ENCODE results near the gene CNTNAP2. TPM values are rescaled to one million over a fixed set of nuclear protein-coding genes. Genes with fewer than 3 reads are reported as not detected.

The CNTNAP2 gene
- total RNA-seq, 4 donors from 2014 or later: 0.25 to 0.89 (median 0.30) TPM; not detected in 1

DNA sequence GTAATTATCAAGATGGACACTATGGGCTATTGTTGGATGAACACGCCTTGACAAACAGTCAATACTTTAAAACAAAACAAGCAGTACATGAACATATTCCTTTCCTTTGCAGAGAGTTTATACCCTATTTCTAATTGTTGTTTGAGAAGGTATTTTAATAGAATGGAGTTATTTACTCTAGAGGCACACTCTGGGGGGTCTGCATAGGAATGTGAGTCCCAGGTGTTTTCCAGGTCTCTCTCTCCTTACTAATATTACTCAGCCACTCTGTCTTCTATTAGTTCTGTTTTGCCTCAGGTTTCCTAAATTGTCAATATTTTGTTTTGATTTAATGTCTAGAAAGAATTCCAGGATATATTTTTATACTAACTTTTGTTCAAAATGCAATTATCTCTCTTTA, 1091.4 kb downstream of the CNTNAP2 start:
- WGBS: 92% methylated on average over 1 of the region's 1 CpG
- no peak for DNase-seq (ENCODE audit: low spot score in 2 of 2)
- no peaks in the 10 kb centered on the region for H3K27me3 ChIP-seq

DNA sequence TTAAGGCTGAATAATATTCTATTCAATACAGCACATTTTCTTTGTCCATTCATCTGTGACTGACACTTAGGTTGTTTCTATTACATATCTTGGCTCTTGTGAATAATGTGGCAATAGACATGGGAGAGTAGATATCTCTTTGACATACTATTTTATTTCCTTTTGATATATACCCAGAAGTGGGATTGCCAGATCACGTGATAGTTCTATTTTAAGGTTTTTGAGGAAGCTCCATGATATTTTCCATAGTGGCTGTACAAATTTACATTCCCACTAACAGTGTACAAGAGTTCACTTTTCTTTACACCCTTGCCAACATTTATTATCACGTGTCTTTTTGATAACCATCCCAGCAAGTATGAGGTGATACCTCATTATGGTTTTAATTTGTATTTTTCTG, 1114.7 kb downstream of the CNTNAP2 start:
- no peak for DNase-seq (ENCODE audit: low spot score in 2 of 2)
- Histone ChIP-seq H3K9me3 (no peaks in the 10 kb centered on the region), H3K4me1 (no peaks in the 10 kb centered on the region), H3K27ac (no peak overlapping the region), H3K36me3 (no peaks in the 10 kb centered on the region), H3K4me3 (no peak overlapping the region), H3K27me3 (no peaks in the 10 kb centered on the region)
- no peak for TF ChIP-seq POLR2A (IDR thresholded peaks at IDR 0.05)
- no peak for TF ChIP-seq EP300 (IDR thresholded peaks at IDR 0.05)
- TF ChIP-seq, protein P1, sequence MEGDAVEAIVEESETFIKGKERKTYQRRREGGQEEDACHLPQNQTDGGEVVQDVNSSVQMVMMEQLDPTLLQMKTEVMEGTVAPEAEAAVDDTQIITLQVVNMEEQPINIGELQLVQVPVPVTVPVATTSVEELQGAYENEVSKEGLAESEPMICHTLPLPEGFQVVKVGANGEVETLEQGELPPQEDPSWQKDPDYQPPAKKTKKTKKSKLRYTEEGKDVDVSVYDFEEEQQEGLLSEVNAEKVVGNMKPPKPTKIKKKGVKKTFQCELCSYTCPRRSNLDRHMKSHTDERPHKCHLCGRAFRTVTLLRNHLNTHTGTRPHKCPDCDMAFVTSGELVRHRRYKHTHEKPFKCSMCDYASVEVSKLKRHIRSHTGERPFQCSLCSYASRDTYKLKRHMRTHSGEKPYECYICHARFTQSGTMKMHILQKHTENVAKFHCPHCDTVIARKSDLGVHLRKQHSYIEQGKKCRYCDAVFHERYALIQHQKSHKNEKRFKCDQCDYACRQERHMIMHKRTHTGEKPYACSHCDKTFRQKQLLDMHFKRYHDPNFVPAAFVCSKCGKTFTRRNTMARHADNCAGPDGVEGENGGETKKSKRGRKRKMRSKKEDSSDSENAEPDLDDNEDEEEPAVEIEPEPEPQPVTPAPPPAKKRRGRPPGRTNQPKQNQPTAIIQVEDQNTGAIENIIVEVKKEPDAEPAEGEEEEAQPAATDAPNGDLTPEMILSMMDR (IDR thresholded peaks at IDR 0.05): no peak
- no peak for TF ChIP-seq POLR2AphosphoS5 (IDR thresholded peaks at IDR 0.05)
- WGBS: 83% methylated on average over 2 of the region's 2 CpGs

More for the DNA sequence above, 1091.4 kb downstream of the CNTNAP2 start:
- H3K4me1 ChIP-seq: no peaks in the 10 kb centered on the region
- no peak overlapping the region for H3K4me3 ChIP-seq
- H3K9me3 ChIP-seq: no peaks in the 10 kb centered on the region
- TF ChIP-seq EP300 (IDR thresholded peaks at IDR 0.05) (no peak), POLR2AphosphoS5 (IDR thresholded peaks at IDR 0.05) (no peak), POLR2A (IDR thresholded peaks at IDR 0.05) (no peak)
- TF ChIP-seq, protein P1 (IDR thresholded peaks at IDR 0.05): no peak
- H3K36me3 ChIP-seq: no peaks in the 10 kb centered on the region
- no peak overlapping the region for H3K27ac ChIP-seq

DNA sequence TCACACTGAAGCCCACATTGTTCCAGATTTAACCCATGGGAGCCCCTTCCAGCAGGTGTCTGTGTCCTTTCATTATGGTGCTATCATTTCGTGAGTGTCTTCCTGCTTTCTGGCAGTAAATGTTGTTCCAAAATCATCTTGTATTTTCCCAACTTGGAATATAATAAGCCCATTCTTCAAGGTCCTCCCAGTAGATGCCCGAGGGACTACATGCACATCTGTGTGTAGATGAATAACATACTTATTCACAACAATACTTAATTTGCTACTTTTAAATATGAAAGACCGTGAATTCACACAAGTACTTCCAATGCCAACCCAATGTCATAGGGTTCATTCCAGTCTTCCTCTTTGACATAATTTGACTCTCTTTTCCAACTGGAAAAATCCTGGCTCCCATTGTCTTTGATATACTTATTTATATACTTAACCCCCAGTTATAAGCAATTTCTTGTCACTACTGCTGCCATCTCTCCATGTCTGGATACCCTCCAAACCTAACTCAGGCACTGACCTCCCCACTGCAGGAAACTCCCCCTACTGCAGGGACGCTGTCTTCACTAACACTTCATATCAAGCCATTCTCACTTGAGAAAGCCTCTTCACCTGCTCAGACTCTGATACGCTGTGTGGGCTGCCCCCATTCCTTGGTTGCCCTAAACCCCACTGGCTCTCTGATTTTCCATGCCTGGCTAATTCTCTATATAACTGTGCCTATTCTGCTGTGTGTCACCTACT, 1119.2 kb downstream of the CNTNAP2 start:
- H3K36me3 ChIP-seq: no peaks in the 10 kb centered on the region
- H3K27me3 ChIP-seq: no peaks in the 10 kb centered on the region
- H3K4me1 ChIP-seq: no peaks in the 10 kb centered on the region
- TF ChIP-seq, protein P1 (IDR thresholded peaks at IDR 0.05): no peak
- no peak for TF ChIP-seq EP300 (IDR thresholded peaks at IDR 0.05)
- no peak for TF ChIP-seq POLR2AphosphoS5 (IDR thresholded peaks at IDR 0.05)
- no peak for TF ChIP-seq POLR2A (IDR thresholded peaks at IDR 0.05)
- no peak overlapping the region for H3K4me3 ChIP-seq
- no peak for DNase-seq (ENCODE audit: low spot score in 2 of 2)
- H3K27ac ChIP-seq: no peak overlapping the region
- 59% methylated on average over 5 of the region's 5 CpGs for WGBS
- H3K9me3 ChIP-seq: no peaks in the 10 kb centered on the region

DNA sequence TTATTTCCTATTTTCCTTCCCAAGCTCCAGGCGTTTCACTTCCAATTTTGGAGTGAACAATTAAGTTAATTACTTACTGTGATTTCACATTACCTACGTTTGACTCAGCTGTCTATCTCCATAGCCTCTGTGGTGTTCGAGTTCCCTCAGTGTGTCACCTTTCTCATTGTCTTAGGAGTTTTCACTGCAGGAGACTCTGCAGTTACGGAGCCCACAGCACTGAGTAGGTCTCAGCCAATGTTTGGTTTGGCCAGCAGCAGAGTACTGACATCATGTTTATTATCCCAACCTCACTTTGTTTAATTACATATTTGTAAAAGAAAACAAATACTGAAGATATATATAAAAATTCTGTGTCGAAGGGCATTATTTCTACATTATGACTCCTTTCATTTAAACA, 1123.9 kb downstream of the CNTNAP2 start:
- 73% methylated on average over 5 of the region's 5 CpGs for WGBS
- no peaks in the 10 kb centered on the region for H3K36me3 ChIP-seq
- no peak overlapping the region for H3K4me3 ChIP-seq
- no peak for DNase-seq (ENCODE audit: low spot score in 2 of 2)
- H3K27ac ChIP-seq: no peak overlapping the region
- H3K27me3 ChIP-seq: no peaks in the 10 kb centered on the region
- no peaks in the 10 kb centered on the region for H3K9me3 ChIP-seq
- TF ChIP-seq POLR2AphosphoS5 (IDR thresholded peaks at IDR 0.05) (no peak), POLR2A (IDR thresholded peaks at IDR 0.05) (no peak), EP300 (IDR thresholded peaks at IDR 0.05) (no peak)
- TF ChIP-seq, protein P1 (IDR thresholded peaks at IDR 0.05): no peak
- no peaks in the 10 kb centered on the region for H3K4me1 ChIP-seq

DNA sequence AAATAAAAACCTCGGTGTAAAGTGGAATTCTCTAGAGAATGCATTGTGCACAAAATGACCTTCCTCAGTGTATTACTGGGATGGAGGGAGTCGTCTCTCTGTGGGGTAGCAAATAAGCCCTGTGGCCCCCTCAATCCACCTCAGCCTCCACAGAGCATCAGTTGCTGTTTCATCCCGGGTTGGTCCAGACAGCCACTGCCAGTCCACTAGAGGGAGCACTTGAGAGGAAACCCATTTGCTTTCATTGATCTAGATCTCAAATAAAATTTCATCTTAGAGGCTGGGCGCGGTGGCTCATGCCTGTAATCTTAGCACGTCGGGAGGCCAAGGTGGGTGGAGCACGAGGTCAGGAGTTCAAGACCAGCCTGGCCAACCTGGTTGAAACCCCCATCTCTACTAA, 1128.7 kb downstream of the CNTNAP2 start:
- Histone ChIP-seq H3K4me3 (no peak overlapping the region), H3K4me1 (no peaks in the 10 kb centered on the region), H3K36me3 (no peaks in the 10 kb centered on the region), H3K27me3 (no peaks in the 10 kb centered on the region), H3K9me3 (no peaks in the 10 kb centered on the region), H3K27ac (no peak overlapping the region)
- no peak for TF ChIP-seq POLR2AphosphoS5 (IDR thresholded peaks at IDR 0.05)
- TF ChIP-seq, protein P1 (IDR thresholded peaks at IDR 0.05): peak in 1 of 2 donors; percentile 28
- WGBS: 49% methylated on average over 8 of the region's 8 CpGs
- DNase-seq (ENCODE audit: low spot score in 2 of 2): no peak

Measured in suprapubic skin (tissue), 4 donors.